Left lung (tissue), 10 donors: ENCODE results near the gene SLC22A13. TPM values are rescaled to one million over a fixed set of nuclear protein-coding genes. Genes with fewer than 3 reads are reported as not detected.
A peak's percentile ranks its signal among the peaks of the same experiment; 100 is the strongest.

Experiments
- ATAC-seq: fragments of 200-7000 bp; cut with Tn5 transposase; one replicate; pipeline ENCODE4 v1.9.1; 2020; ENCODE audit warnings: moderate library complexity
- DNase-seq, 4 donors: peaks; one replicate each; pipeline ENCODE4 v3.0.0-alpha.2; 2013 to 2020
- H3K27ac ChIP-seq, 2 donors: fragments of 200-600 bp; sonication (generic) in 1 of 2; one replicate each; pipeline versions ENCODE4 v1.5.0 to v1.8.0; 2020 to 2021
- H3K27me3 ChIP-seq, 2 donors: fragments of 200-600 bp; sonication (generic) in 1 of 2; one replicate each; pipeline versions ENCODE4 v1.5.0 to v1.8.0; 2020 to 2021
- H3K36me3 ChIP-seq, 2 donors: fragments of 200-600 bp; sonication (generic) in 1 of 2; one replicate each; pipeline versions ENCODE4 v1.5.0 to v1.8.0; 2020 to 2021
- H3K4me1 ChIP-seq, 2 donors: fragments of 200-600 bp; one replicate each; pipeline ENCODE4 v1.8.0; 2021
- H3K4me3 ChIP-seq, 2 donors: fragments of 200-600 bp; sonication (generic) in 1 of 2; one replicate each; pipeline versions ENCODE4 v1.5.0 to v1.8.0; 2020 to 2021; ENCODE audit warnings: mild to moderate bottlenecking in 1 of 2
- H3K9me3 ChIP-seq, 2 donors: fragments of 200-600 bp; sonication (generic) in 1 of 2; one replicate each; pipeline versions ENCODE4 v1.5.0 to v1.8.0; 2020 to 2021
- intact Hi-C, 2 donors: fragments of 100-400 bp; cut with DNase I; formaldehyde crosslinking; loops; one replicate each; pipeline versions ENCODE4 v1.11.2 to v1.14.2; 2022
- polyA plus RNA-seq, 6 donors: library from polyadenylated mRNA; unstranded; fragments of 120-200 nt; gene quantifications; one replicate each; pipeline ENCODE4 v1.2.1, GENCODE V29; 2013; ENCODE audit not compliant: insufficient read length in 6 of 6
- total RNA-seq, 2 donors: library from RNA; stranded (reverse); fragmentation: NEBNext Ultra II Directional; extraction: Animal tissue kit (Norgen Biotek cat#: 25700); gene quantifications; one replicate each; pipeline ENCODE4 v1.2.1, GENCODE V29; 2021
- TF ChIP-seq, protein P1 (sequence below), 2 donors: fragments of 200-600 bp; sonication (generic) in 1 of 2; IDR thresholded peaks; one replicate each; pipeline versions ENCODE4 v1.5.0 to v1.8.0; 2021; ENCODE audit warnings: antibody characterized with exemption in 2 of 2
- donor health status: DM: no; HTN: yes; CAD: no.
- donor health status: DM: no; HTN: no; CAD: no.

Gene SLC22A13
- total and polyA plus RNA-seq, 8 donors = 0.11 to 0.68 (median 0.36) TPM

DNA sequence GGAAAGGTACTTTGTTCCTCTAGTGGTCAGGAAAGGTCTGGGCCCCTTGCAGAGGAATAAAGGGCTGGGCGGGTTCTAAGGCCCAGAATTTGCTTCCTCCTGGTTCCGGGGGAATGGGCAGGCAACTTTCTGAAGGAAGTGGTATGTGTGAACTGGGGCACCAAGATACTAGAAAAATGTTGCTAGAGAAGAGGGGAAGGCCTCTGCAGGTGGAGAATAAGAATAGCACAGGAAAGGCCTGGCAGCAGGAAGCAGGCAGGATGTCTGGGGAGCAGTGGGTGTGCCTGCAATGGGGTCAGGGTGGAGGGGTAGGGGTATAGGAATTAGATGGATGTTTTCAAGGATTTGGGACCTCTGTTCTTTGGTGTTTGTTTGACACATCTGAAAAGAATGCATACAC, 2.0 kb downstream of the SLC22A13 start:
- ATAC-seq = no peak
- DNase-seq = no peak
- no peak overlapping the region for H3K4me3 ChIP-seq
- H3K9me3 ChIP-seq = no peaks in the 10 kb centered on the region
- TF ChIP-seq, protein P1, sequence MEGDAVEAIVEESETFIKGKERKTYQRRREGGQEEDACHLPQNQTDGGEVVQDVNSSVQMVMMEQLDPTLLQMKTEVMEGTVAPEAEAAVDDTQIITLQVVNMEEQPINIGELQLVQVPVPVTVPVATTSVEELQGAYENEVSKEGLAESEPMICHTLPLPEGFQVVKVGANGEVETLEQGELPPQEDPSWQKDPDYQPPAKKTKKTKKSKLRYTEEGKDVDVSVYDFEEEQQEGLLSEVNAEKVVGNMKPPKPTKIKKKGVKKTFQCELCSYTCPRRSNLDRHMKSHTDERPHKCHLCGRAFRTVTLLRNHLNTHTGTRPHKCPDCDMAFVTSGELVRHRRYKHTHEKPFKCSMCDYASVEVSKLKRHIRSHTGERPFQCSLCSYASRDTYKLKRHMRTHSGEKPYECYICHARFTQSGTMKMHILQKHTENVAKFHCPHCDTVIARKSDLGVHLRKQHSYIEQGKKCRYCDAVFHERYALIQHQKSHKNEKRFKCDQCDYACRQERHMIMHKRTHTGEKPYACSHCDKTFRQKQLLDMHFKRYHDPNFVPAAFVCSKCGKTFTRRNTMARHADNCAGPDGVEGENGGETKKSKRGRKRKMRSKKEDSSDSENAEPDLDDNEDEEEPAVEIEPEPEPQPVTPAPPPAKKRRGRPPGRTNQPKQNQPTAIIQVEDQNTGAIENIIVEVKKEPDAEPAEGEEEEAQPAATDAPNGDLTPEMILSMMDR (IDR thresholded peaks at IDR 0.05) = no peak
- H3K27ac ChIP-seq = peak overlapping the region in 1 of 2 donors; percentile 67
- intact Hi-C loops = no loop called here
- H3K36me3 ChIP-seq = no peaks in the 10 kb centered on the region
- peaks cover 0 to 9% of the 10 kb centered on the region in 2 donors for H3K4me1 ChIP-seq
- H3K27me3 ChIP-seq = no peaks in the 10 kb centered on the region

DNA sequence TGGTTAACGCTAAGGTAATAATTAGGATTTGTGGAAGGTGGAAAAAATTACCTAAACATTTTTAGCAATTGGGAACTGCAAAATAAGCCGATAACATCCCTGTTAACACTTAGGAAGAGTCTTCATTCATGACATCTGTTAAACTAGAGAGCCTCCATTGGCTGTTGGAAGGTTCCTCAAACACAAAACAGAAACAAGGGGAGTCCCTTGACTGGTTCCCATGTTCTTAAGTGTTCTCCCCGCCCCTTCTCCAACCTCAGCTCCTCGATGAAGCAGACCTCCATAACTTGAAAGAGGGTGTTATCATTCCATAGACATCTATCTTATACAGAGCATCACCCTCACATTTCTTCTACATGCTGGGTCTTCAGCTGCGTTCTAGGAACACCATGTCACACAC, 2.5 kb downstream of the SLC22A13 start:
- intact Hi-C loops = no loop called here
- H3K36me3 ChIP-seq = no peaks in the 10 kb centered on the region
- H3K27ac ChIP-seq = peak overlapping the region in 1 of 2 donors; percentile 67
- TF ChIP-seq, protein P1 (IDR thresholded peaks at IDR 0.05) = no peak
- no peaks in the 10 kb centered on the region for H3K27me3 ChIP-seq
- no peak for DNase-seq
- no peak for ATAC-seq
- peaks cover 0 to 9% of the 10 kb centered on the region in 2 donors for H3K4me1 ChIP-seq
- H3K9me3 ChIP-seq = no peaks in the 10 kb centered on the region
- no peak overlapping the region for H3K4me3 ChIP-seq

DNA sequence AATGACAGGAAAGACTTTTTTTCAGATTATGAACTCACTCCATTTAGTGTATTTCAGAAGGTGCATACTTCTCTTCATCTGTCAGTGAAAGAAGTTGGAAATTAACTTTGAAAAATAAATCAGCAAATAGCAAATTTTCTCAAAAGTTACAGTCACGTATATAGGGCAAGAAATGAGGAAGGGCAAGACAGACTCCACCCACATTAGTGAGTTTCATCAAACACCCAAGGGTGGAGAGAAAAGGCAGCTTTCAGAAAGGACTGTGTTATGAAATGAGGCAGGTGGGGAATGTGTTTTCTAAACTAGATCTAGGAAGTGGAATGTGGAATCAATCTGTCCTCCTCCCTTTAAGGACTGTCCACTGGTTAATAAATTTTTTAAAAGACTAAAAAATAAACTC, 2.9 kb downstream of the SLC22A13 start:
- peak overlapping the region in 1 of 2 donors; percentile 67 for H3K27ac ChIP-seq
- H3K4me3 ChIP-seq = no peak overlapping the region
- ATAC-seq (no peak), DNase-seq (no peak)
- peaks cover 0 to 9% of the 10 kb centered on the region in 2 donors for H3K4me1 ChIP-seq
- no peaks in the 10 kb centered on the region for H3K36me3 ChIP-seq
- H3K9me3 ChIP-seq = no peaks in the 10 kb centered on the region
- TF ChIP-seq, protein P1 (IDR thresholded peaks at IDR 0.05) = no peak
- H3K27me3 ChIP-seq = no peaks in the 10 kb centered on the region
- intact Hi-C loops = no loop called here

DNA sequence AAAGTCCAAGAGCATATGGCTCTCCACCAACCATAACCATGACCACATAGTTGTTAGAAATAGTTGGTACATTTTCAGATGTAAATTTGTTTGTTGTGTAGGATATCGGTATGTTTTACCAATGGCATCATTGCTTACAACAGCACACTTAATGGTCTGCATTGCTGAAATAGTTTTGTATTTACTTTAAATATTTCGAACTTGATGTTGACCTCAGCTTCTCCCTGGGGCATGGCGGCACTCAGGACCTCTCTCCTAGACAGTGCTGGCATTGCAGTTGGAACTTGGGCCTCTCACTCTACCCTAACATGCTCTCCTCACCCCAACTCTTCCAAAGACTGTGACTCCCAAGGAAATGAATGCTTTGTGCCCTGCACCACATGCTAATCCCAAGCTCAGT, 5.0 kb downstream of the SLC22A13 start:
- Histone ChIP-seq H3K4me3 (no peak overlapping the region), H3K36me3 (peaks cover 0 to 9% of the 10 kb centered on the region in 2 donors), H3K9me3 (no peaks in the 10 kb centered on the region), H3K27ac (no peak overlapping the region), H3K27me3 (no peaks in the 10 kb centered on the region), H3K4me1 (peaks cover 0 to 9% of the 10 kb centered on the region in 2 donors)
- intact Hi-C loops = no loop called here
- ATAC-seq (no peak), DNase-seq (no peak)
- TF ChIP-seq, protein P1 (IDR thresholded peaks at IDR 0.05) = no peak

DNA sequence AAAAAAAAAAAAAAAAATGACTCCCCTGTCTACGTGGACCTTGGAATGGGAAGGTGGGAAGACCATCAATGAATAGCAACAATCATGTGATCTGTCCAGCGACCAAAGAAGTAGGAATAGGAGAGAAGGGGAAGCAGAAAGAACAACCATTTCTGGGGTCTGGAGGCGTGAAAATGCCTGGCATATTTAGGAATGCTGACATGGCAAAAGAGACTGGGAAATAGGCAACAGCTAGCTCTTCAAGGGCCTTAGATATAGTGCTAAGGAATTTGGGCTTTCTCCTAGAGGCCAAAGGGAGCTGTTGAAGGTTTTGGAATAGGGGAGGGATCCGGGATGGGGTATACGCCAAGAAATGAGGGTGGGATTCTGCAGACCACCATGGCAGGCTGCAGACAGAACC, 5.9 kb downstream of the SLC22A13 start:
- DNase-seq = no peak
- TF ChIP-seq, protein P1 (IDR thresholded peaks at IDR 0.05) = no peak
- Histone ChIP-seq H3K36me3 (peaks cover 0 to 11% of the 10 kb centered on the region in 2 donors), H3K4me1 (peaks cover 0 to 9% of the 10 kb centered on the region in 2 donors), H3K9me3 (no peaks in the 10 kb centered on the region), H3K27ac (no peak overlapping the region), H3K4me3 (no peak overlapping the region), H3K27me3 (no peaks in the 10 kb centered on the region)
- intact Hi-C loops = no loop called here
- no peak for ATAC-seq
